HepG2 (cell line): ENCODE results near the gene SLC25A25. TPM values are rescaled to one million over a fixed set of nuclear protein-coding genes. Genes with fewer than 3 reads are reported as not detected.

Source experiments
- DRAP1 ChIP-seq: IDR thresholded peaks from 2 replicates; pipeline ENCODE4 v1.6.1; 2016; ENCODE audit warnings: missing genetic modification reagents, missing compliant biosample characterization
- GTF2F1 ChIP-seq: fragments of 150-350 bp; IDR thresholded peaks from 2 replicates; pipeline ENCODE4 v1.6.1; 2014; ENCODE audit warnings: low read length
- HDAC6 ChIP-seq: fragments of 200-600 bp; sonication (generic); IDR thresholded peaks from 2 replicates; pipeline ENCODE4 v1.7.0; 2017; ENCODE audit warnings: mild to moderate bottlenecking, antibody characterized with exemption, low read length, low read depth
- HNRNPUL1 ChIP-seq: fragments of 200-400 bp; formaldehyde crosslinking; IDR thresholded peaks from 2 replicates; pipeline ENCODE4 v1.6.1; 2017; ENCODE audit warnings: low read depth, mild to moderate bottlenecking, low read length, moderate library complexity
- IKZF4 ChIP-seq: sonication (generic); formaldehyde crosslinking; IDR thresholded peaks from 2 replicates; pipeline ENCODE4 v1.5.1; 2020; ENCODE audit warnings: borderline replicate concordance, mild to moderate bottlenecking, low read depth, missing genetic modification reagents; ENCODE audit errors: not compliant biosample characterization
- JUND ChIP-seq: sonication (generic); formaldehyde crosslinking; IDR thresholded peaks from 2 replicates; pipeline ENCODE4 v1.8.0; 2022; ENCODE audit warnings: mild to moderate bottlenecking, missing genetic modification reagents
- NCOR1 ChIP-seq: fragments of 200-600 bp; sonication (generic); IDR thresholded peaks from 2 replicates; pipeline ENCODE4 v1.7.0; 2017; ENCODE audit warnings: antibody characterized with exemption, low read length, borderline replicate concordance
- ZFP41 ChIP-seq: sonication (generic); formaldehyde crosslinking; IDR thresholded peaks from 2 replicates; pipeline ENCODE4 v1.4.0; 2020; ENCODE audit warnings: mild to moderate bottlenecking, missing genetic modification reagents, borderline replicate concordance
- ZNF180 ChIP-seq: sonication (generic); formaldehyde crosslinking; IDR thresholded peaks from 2 replicates; pipeline ENCODE4 v1.4.0; 2020; ENCODE audit warnings: low read depth, missing genetic modification reagents, borderline replicate concordance
- ZNF281 ChIP-seq: sonication (generic); formaldehyde crosslinking; IDR thresholded peaks from 2 replicates; pipeline ENCODE4 v1.4.0; 2020; ENCODE audit warnings: missing genetic modification reagents, borderline replicate concordance
- ZNF607 ChIP-seq: sonication (generic); formaldehyde crosslinking; IDR thresholded peaks from 2 replicates; pipeline ENCODE4 v1.5.1; 2020; ENCODE audit warnings: missing genetic modification reagents, mild to moderate bottlenecking, borderline replicate concordance
- ZNF850 ChIP-seq: sonication (generic); formaldehyde crosslinking; conservative IDR thresholded peaks from 2 replicates; pipeline ENCODE4 v1.9.0; 2021; ENCODE audit warnings: mild to moderate bottlenecking, missing genetic modification reagents
- ZSCAN21 ChIP-seq: sonication (generic); formaldehyde crosslinking; IDR thresholded peaks from 2 replicates; pipeline ENCODE4 v1.8.0; 2022; ENCODE audit warnings: mild to moderate bottlenecking, missing genetic modification reagents, moderate library complexity, borderline replicate concordance
- polyA plus RNA-seq, 8 experiments: library from polyadenylated mRNA; depleted of rRNA in 3 of 8; stranded (reverse) in 7 of 8; unstranded in 1 of 8; fragments of >200 nt; fragmentation: Illumina TruSeq in 4 of 8; extraction: Trizol in 4 of 8; gene quantifications; 2 replicates each; pipeline versions ENCODE4 v1.2.1 to v1.2.3, GENCODE V29; 2011 to 2016; ENCODE audit warnings: low read depth in 4 of 8, missing spikeins in 1 of 8, mixed read lengths in 1 of 8; ENCODE audit not compliant: insufficient read depth in 1 of 8
- total RNA-seq, 5 experiments: library from RNA; depleted of rRNA; stranded (reverse); fragments of >200 nt; fragmentation: Illumina TruSeq; extraction: Trizol; gene quantifications; 2 replicates each; pipeline ENCODE4 v1.2.3, GENCODE V29; 2016; ENCODE audit warnings: low read depth in 1 of 5
- TF ChIP-seq, protein P1 (sequence below): sonication (generic); formaldehyde crosslinking; IDR thresholded peaks from one replicate; pipeline ENCODE4 v1.5.1; 2020; ENCODE audit warnings: mild to moderate bottlenecking, missing genetic modification reagents; ENCODE audit errors: not compliant biosample characterization
- TF ChIP-seq, protein P2 (sequence below): sonication (generic); formaldehyde crosslinking; conservative IDR thresholded peaks from 2 replicates; pipeline ENCODE4 v1.4.0; 2020; ENCODE audit warnings: missing genetic modification reagents

Gene SLC25A25
- total and polyA plus RNA-seq, 2 of the 13 experiments (the other 11 are each of a cell fraction or from before 2014, with no cell fraction given), result 10.5 to 24.8 TPM

DNA sequence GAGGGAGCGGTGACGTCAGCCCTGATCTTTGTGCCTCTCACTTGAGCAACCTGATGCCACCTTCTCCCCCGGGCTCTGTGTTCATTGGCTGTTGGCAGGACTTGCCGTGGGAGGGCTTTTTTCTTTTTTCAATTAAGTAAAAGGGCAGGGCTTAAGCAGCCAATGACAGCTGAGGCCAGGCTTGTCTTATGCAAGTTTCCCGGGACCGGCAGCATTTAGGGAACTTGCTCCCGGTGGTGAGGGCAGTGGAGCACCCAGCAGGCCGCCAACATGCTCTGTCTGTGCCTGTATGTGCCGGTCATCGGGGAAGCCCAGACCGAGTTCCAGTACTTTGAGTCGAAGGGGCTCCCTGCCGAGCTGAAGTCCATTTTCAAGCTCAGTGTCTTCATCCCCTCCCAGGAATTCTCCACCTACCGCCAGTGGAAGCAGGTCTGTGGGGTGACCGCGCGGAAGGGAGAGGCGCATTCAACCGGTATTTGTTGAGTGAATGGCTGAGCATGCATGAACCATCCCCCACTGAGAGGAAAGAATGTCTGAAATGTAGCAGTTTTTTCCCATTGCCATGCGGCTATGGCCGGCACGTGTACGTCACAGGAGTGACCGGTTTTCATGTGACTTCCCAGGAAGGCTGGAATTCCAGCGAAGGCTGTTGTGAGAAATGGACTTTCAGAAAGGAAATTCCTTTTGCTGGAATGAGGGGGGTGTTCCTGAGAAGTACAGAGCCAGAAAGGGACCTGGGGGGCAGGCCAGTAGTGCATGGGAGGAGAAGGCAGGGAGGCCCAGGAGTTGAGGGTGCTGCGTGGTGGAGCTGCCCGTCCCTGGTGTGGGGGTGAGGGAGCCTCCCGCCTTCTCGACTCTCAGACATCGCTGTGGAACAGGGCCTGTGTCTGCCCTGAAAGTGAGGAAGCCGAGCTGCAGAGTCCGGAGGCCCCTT lies 30.5 kb downstream of the SLC25A25 start (continued):
- TF ChIP-seq, protein P1, sequence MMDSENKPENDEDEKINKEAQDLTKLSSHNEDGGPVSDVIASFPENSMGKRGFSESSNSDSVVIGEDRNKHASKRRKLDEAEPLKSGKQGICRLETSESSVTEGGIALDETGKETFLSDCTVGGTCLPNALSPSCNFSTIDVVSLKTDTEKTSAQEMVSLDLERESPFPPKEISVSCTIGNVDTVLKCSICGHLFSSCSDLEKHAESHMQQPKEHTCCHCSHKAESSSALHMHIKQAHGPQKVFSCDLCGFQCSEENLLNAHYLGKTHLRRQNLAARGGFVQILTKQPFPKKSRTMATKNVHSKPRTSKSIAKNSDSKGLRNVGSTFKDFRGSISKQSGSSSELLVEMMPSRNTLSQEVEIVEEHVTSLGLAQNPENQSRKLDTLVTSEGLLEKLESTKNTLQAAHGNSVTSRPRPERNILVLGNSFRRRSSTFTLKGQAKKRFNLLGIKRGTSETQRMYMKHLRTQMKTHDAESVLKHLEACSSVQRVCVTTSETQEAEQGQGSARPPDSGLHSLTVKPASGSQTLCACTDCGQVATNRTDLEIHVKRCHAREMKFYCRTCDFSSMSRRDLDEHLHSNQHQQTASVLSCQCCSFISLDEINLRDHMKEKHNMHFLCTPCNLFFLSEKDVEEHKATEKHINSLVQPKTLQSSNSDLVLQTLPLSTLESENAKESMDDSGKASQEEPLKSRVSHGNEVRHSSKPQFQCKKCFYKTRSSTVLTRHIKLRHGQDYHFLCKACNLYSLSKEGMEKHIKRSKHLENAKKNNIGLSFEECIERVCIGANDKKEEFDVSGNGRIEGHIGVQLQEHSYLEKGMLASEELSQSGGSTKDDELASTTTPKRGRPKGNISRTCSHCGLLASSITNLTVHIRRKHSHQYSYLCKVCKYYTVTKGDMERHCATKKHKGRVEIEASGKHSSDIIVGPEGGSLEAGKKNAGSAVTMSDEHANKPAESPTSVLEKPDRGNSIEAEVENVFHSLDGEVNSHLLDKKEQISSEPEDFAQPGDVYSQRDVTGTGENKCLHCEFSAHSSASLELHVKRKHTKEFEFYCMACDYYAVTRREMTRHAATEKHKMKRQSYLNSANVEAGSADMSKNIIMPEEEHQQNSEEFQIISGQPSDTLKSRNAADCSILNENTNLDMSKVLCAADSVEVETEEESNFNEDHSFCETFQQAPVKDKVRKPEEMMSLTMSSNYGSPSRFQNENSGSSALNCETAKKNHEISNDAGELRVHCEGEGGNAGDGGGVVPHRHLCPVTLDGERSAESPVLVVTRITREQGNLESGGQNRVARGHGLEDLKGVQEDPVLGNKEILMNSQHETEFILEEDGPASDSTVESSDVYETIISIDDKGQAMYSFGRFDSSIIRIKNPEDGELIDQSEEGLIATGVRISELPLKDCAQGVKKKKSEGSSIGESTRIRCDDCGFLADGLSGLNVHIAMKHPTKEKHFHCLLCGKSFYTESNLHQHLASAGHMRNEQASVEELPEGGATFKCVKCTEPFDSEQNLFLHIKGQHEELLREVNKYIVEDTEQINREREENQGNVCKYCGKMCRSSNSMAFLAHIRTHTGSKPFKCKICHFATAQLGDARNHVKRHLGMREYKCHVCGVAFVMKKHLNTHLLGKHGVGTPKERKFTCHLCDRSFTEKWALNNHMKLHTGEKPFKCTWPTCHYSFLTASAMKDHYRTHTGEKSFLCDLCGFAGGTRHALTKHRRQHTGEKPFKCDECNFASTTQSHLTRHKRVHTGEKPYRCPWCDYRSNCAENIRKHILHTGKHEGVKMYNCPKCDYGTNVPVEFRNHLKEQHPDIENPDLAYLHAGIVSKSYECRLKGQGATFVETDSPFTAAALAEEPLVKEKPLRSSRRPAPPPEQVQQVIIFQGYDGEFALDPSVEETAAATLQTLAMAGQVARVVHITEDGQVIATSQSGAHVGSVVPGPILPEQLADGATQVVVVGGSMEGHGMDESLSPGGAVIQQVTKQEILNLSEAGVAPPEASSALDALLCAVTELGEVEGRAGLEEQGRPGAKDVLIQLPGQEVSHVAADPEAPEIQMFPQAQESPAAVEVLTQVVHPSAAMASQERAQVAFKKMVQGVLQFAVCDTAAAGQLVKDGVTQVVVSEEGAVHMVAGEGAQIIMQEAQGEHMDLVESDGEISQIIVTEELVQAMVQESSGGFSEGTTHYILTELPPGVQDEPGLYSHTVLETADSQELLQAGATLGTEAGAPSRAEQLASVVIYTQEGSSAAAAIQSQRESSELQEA (CRISPR knock-in tag), result no peak
- peak; percentile 81; the same call in 1 of the 2 replicates for TF ChIP-seq ZNF281 (CRISPR knock-in tag)
- no peak for TF ChIP-seq HDAC6
- peak; percentile 62; the same call in 1 of the 2 replicates for TF ChIP-seq GTF2F1
- no peak for TF ChIP-seq ZNF180
- peak; percentile 99 for TF ChIP-seq DRAP1
- TF ChIP-seq IKZF4 (CRISPR knock-in tag), result no peak
- TF ChIP-seq HNRNPUL1, result no peak
- no peak; the same call in 1 of the 2 replicates for TF ChIP-seq ZSCAN21
- TF ChIP-seq ZNF607 (CRISPR knock-in tag), result no peak
- no peak for TF ChIP-seq ZNF850 (CRISPR knock-in tag)
- TF ChIP-seq NCOR1, result peak; percentile 69; the same call in 1 of the 2 replicates
- TF ChIP-seq JUND (CRISPR knock-in tag), result peak; percentile 88
- TF ChIP-seq ZFP41, result no peak
- TF ChIP-seq, protein P2, sequence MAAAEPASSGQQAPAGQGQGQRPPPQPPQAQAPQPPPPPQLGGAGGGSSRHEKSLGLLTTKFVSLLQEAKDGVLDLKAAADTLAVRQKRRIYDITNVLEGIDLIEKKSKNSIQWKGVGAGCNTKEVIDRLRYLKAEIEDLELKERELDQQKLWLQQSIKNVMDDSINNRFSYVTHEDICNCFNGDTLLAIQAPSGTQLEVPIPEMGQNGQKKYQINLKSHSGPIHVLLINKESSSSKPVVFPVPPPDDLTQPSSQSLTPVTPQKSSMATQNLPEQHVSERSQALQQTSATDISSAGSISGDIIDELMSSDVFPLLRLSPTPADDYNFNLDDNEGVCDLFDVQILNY (CRISPR knock-in tag), result no peak
